K562 (cell line): ENCODE measurements around the gene RFPL2.
A peak's percentile ranks its signal among the peaks of the same experiment; 100 is the strongest.

Source experiments
- AFF1 ChIP-seq, 2 experiments: fragments of 450-650 bp; IDR thresholded peaks; 2 replicates each; pipeline ENCODE4 v1.6.1; 2018; ENCODE audit warnings: mild to moderate bottlenecking in 2 of 2, low read depth in 1 of 2; ENCODE audit not compliant: partially characterized antibody in 2 of 2
- CBFB ChIP-seq: sonication (generic); formaldehyde crosslinking; IDR thresholded peaks from 2 replicates; pipeline ENCODE4 v1.4.0; 2020; ENCODE audit warnings: mild to moderate bottlenecking, missing genetic modification reagents
- CTCF ChIP-seq, 3 experiments: IDR thresholded peaks in 2 of 3; conservative IDR thresholded peaks in 1 of 3; 2 replicates each; pipeline ENCODE4 v1.5.1; 2011 to 2012; ENCODE audit warnings: low read length in 3 of 3, mild to moderate bottlenecking in 3 of 3, control low read depth in 2 of 3, improper control_type of control experiment in 1 of 3, inconsistent platforms in 1 of 3, low read depth in 1 of 3, mixed read lengths in 1 of 3, moderate library complexity in 1 of 3; ENCODE audit not compliant: insufficient read depth in 2 of 3
- ETS1 ChIP-seq: conservative IDR thresholded peaks from 2 replicates; pipeline ENCODE4 v1.6.1; 2011; ENCODE audit warnings: low read depth, mild to moderate bottlenecking, low read length; ENCODE audit not compliant: control insufficient read depth
- MAFK ChIP-seq: IDR thresholded peaks from 2 replicates; pipeline ENCODE4 v1.6.1; 2011; ENCODE audit warnings: low read length, improper control_type of control experiment
- MEF2A ChIP-seq: IDR thresholded peaks from 2 replicates; pipeline ENCODE4 v1.6.1; 2011; ENCODE audit warnings: low read depth, mild to moderate bottlenecking, low read length, moderate library complexity; ENCODE audit not compliant: control insufficient read depth
- SETDB1 ChIP-seq: IDR thresholded peaks from one replicate; pipeline ENCODE4 v1.6.1; 2012; ENCODE audit warnings: low read length, control low read depth, inconsistent platforms
- SIN3A ChIP-seq, 2 experiments: fragments of 150-350 bp in 1 of 2; IDR thresholded peaks; 2 replicates each; pipeline ENCODE4 v1.6.1; 2011 to 2016; ENCODE audit warnings: borderline replicate concordance in 2 of 2, low read depth in 2 of 2, low read length in 2 of 2, mild to moderate bottlenecking in 2 of 2, moderate library complexity in 2 of 2; ENCODE audit not compliant: control insufficient read depth in 1 of 2
- TEAD4 ChIP-seq, 2 experiments: sonication (generic) in 1 of 2; formaldehyde crosslinking in 1 of 2; IDR thresholded peaks; 2 replicates each; pipeline versions ENCODE4 v1.6.1 to v1.8.0; 2012 to 2022; ENCODE audit warnings: borderline replicate concordance in 1 of 2, inconsistent platforms in 1 of 2, low read length in 1 of 2, mild to moderate bottlenecking in 1 of 2, missing genetic modification reagents in 1 of 2
- TRIM25 ChIP-seq: fragments of 450-650 bp; IDR thresholded peaks from 2 replicates; pipeline ENCODE4 v1.7.0; 2016; ENCODE audit warnings: borderline replicate concordance
- U2AF2 ChIP-seq: fragments of 200-400 bp; formaldehyde crosslinking; optimal IDR thresholded peaks from 2 replicates; pipeline ENCODE3; 2017; ENCODE audit warnings: low read depth, mild to moderate bottlenecking, low read length
- WHSC1 ChIP-seq: IDR thresholded peaks from one replicate; pipeline ENCODE4 v1.6.1; 2012; ENCODE audit warnings: low read length, control low read depth, inconsistent platforms
- ZBTB49 ChIP-seq: sonication (generic); formaldehyde crosslinking; IDR thresholded peaks from 2 replicates; pipeline ENCODE4 v1.8.0; 2022; ENCODE audit warnings: missing genetic modification reagents, mild to moderate bottlenecking, borderline replicate concordance
- ZNF277 ChIP-seq: fragments of 250-450 bp; sonication (Bioruptor Pico); IDR thresholded peaks from 2 replicates; pipeline ENCODE4 v1.8.0; 2022; ENCODE audit warnings: inconsistent platforms, mild to moderate bottlenecking, moderate library complexity, borderline replicate concordance

GRCh38 chr22:32202539-32203180, 2.2 kb downstream of the RFPL2 start:
- no peak for TF ChIP-seq TRIM25
- TF ChIP-seq AFF1 (IDR thresholded peaks at IDR 0.05; ENCODE audit: low read depth in 1 of 2, partially characterized antibody in 2 of 2): no peak
- TF ChIP-seq TEAD4 (IDR thresholded peaks at IDR 0.05; ENCODE audit: low read length): no peak
- TF ChIP-seq TEAD4 (CRISPR knock-in tag; IDR thresholded peaks at IDR 0.05; ENCODE audit: borderline replicate concordance): no peak
- no peak for TF ChIP-seq WHSC1
- no peak for TF ChIP-seq ETS1
- no peak for TF ChIP-seq MAFK
- TF ChIP-seq SIN3A (IDR thresholded peaks at IDR 0.05; ENCODE audit: borderline replicate concordance in 2 of 2, control insufficient read depth in 1 of 2, low read depth in 2 of 2, low read length in 2 of 2): no peak
- TF ChIP-seq CBFB (CRISPR knock-in tag): no peak
- no peak for TF ChIP-seq U2AF2
- no peak for TF ChIP-seq ZNF277 (CRISPR knock-in tag)
- no peak for TF ChIP-seq ZBTB49 (CRISPR knock-in tag)
- TF ChIP-seq CTCF (IDR thresholded peaks at IDR 0.05 in 2 of 3, conservative IDR thresholded peaks at IDR 0.05 in 1 of 3; ENCODE audit: insufficient read depth in 2 of 3, low read depth in 1 of 3, low read length in 3 of 3): peak; percentile 25 to 40 (median 38); a peak in 3 of 6 replicates
- TF ChIP-seq MEF2A: no peak
- TF ChIP-seq SETDB1: no peak
